LNCAP (cell line): Measurements from ENCODE around the gene CCNL1.

Experiments
- TF ChIP-seq, protein P1 (sequence below): fragments of 450-650 bp; IDR thresholded peaks from 2 replicates; pipeline ENCODE4 v1.5.1; 2017; ENCODE audit warnings: mild to moderate bottlenecking

CCNL1 gene

DNA sequence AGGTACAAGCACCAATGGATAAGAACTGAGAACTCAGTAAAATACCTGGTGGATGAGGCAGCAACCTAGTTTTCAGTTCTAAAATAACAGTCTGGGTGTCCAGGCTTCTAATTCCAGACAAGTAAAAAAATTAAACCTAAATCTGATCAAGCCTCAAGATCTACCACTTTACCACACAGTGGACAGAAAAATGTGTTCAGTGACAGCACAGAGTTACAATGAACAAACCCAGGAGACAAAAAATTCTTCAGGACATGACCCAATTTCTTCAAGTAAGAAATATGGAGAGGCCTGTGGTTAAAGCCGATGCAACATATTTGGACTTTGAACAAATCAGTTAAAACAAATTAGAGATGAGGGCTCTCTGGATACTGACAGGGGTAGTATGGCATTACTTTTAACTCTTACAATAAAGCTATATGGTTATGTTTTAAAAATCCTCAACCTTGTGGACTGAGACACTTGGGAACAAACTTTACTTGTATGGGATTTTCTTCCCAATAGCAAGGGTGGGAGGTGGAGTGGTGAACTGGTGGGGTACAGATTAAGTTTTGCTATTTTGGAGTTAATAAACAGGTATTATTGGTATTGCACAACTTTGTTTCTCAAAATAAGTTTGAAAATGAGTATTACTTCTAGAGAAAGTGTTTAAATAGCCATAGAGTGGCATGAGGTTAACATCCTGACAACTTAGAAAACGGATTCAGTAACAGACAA, 14.2 kb downstream of the CCNL1 start:
- TF ChIP-seq, protein P1, sequence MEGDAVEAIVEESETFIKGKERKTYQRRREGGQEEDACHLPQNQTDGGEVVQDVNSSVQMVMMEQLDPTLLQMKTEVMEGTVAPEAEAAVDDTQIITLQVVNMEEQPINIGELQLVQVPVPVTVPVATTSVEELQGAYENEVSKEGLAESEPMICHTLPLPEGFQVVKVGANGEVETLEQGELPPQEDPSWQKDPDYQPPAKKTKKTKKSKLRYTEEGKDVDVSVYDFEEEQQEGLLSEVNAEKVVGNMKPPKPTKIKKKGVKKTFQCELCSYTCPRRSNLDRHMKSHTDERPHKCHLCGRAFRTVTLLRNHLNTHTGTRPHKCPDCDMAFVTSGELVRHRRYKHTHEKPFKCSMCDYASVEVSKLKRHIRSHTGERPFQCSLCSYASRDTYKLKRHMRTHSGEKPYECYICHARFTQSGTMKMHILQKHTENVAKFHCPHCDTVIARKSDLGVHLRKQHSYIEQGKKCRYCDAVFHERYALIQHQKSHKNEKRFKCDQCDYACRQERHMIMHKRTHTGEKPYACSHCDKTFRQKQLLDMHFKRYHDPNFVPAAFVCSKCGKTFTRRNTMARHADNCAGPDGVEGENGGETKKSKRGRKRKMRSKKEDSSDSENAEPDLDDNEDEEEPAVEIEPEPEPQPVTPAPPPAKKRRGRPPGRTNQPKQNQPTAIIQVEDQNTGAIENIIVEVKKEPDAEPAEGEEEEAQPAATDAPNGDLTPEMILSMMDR = no peak

DNA sequence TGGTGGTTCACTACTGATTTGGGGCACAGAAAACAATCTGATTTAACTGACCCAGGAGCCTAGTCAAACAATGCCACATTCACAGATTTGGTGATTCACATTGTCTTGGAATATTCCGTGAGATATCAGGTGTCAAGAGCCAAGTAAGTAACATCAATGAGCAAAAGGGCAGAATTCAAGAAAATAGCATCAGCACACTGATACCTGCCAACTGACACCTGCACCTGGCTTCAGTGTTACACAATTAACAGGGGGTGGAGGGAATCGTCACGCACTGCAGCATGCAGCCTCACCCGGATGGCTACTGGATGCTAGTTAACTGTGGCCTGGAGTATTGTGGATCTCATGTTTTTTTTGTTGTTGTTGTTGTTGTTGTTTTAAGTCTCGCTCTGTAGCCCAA, 17.6 kb downstream of the CCNL1 start:
- TF ChIP-seq, protein P1 = no peak

DNA sequence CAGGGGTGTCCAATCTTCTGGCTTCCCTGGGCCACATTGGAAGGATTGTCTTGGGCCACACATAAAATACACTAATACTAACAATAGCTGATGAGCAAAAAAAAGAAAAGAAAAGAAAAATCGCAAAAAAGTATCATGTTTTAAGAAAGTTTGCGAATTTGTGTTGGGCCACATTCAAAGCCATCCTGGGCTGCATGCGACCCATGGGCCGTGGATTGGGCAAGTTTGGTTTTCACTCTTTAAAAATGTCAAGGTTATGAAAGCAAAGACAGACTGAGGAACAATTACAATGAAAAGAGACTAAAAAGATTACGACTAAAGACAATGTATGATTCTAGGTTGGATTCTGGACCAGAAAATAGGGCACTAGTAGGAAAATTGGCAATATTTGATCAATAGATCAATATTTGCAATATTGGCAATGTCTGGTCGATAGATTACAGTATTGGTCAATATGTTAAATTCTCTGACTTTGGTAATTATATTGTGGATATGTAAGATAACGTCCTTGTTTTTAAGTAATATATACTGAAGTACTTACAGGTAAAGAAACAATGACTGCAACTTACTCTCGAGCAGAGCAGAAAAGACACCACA, 19.9 kb downstream of the CCNL1 start:
- TF ChIP-seq, protein P1 = no peak

DNA sequence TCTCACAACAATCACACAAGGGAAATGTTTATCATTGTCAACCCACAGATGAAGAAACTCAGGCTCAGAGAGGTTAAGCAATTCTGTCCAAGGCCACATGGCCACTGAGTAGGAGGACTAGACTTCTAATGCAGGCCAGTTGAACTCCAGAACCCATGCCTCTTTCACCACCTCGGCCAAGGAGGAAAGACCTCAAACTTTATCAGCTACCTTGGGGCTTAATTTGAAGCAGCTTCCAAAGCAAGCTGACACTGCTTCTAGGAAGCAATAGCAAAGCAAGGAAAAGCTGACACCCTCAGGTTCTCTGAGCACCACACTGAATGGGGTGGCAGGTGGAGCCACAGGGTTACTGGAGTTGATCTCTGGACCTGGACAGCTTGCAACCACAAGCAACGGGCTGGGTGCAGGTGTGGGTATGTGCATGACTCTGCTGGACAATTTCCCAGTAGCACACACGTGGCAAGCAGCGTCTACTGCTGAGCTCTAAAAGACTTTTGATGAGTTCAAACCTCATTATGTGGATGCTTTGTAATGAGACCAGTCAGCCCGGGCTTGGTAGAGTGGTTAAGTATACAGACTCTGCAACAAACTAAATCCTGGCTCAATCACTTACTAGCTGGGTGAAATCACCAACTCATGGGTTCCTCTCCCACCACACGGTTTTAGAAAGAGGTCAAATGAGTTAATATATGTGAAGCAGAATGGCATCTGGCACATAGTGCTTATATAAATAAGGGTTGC, 23.1 kb downstream of the CCNL1 start:
- TF ChIP-seq, protein P1 = no peak

DNA sequence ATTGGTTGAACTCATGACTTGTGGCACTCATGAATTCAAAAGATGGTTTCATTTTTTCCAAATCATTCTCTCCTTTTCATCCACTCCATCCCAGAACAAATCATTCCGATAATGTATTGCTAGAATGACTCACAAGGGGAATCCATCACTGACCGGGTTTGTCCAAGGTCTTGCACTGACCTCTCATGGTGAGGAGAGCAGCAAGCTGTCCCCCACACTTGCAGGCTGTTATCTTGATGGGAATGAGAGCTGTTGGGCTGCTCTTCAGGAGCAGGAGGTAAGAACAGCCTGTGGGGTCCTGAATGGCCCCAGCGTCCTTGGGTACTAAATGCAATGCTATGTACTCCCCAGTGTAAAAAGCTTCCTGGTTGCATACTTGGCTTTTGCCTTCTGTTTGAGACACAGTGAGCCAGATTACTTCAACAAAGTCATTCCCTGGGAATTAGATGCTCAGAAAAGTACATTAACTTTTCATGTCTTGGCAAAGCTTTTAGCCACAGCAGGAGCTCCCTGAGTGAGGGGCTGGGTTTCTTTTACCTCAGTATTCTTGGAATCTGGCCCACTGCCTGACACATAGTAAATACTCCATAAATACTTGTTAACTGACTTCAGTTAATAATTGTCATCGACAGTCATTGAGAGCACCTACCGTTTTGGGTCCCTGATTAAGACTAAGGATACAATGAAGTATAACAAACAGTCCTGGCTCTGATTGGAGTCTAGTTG, 24.1 kb downstream of the CCNL1 start:
- TF ChIP-seq, protein P1 = no peak

DNA sequence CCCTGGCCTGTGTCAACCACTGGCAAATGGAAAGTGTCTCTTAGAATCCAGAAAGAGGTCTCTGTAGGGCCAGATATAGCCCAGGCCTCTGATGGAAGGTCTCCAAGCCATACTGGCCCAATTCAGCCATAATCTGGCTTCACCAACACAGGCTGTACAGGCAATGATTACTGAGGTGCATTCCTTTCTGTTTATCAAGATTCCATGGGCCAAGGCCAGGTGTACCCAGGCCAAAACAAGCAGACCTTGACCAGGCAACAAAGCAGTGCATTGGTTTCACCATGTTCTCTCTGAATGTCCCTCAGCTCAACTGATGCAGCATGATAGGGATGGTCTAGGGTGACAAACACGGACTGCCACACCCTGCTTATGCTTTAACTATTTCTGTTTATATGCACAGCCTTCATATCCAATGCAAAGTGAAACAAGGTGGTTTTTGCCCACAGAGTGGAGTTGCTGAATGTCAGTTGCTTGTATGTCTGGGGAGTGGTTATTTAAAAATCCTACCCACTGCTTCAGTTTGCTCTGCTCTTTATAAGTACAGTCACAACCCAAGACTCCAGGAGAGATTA, 25.2 kb downstream of the CCNL1 start:
- TF ChIP-seq, protein P1 = no peak
